ENCODE measurements around the gene LIG1.

LIG1 gene

DNA sequence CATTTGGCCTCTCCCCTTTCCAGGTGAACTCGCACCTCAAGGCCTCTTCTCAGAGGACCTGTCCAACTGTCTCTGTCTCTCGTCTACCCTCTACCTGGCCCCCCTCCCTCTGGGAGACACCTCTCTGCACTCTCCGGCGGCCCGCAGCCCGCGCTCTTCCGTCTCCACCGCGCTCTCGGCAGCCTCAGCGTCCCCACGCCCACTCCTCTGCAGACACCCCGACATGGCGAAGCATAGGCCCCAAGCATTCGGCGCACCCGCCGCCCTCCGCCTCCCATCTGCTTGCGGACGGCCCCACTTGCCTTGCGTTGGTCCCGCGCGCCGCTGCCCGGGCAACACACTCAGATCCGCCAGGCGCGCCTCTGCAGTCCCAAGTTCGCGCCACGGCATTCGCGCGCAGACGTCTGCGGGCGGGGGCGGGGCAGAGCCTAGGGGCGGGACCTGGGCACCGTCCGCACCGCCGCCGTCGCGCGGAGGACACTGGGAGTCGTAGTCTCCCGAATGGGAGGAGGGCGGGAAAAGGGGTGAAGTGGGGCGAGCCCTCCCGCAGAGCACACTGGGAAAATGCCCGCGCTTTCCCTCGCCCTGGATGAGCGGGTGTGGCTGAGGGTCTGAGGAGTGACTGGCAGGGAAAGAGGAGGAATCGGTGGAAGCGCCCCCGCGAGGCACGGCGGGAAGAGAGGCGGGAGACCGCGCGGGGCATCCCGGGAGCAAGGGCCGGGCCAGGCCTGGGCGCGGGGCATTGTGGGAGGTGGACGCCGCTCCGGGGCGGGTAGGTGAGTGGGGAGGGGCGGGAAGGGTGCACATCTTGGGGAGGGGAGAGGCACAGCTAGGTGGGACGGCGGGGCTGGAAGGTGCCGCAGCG is at the start of gene LIG1, which contains the start of gene ZSWIM9:
TSS of gene LIG1 (minus strand) at position 406 of the 865 bp plus-strand sequence. CDS start 4,778 bp downstream, outside the sequence.
TSS of gene ZSWIM9 (plus strand) at position 742 of the 865 bp plus-strand sequence. CDS start 1,123 bp downstream, outside the sequence.
- Histone ChIP-seq H3K27ac (ENCODE audit: low read length) (peak within 1 kb of the TSS; percentile 98), H3K4me1 (ENCODE audit: insufficient read depth, low read length) (peaks cover 4% of the 10 kb centered on the region; the same call in 1 of the 2 replicates), H3K36me3 (ENCODE audit: insufficient read depth, low read depth, low read length) (peaks cover 22% of the 10 kb centered on the region), H3K9me3 (ENCODE audit: insufficient read depth, low read depth, low read length) (no peaks in the 10 kb centered on the region), H3K27me3 (ENCODE audit: insufficient read depth, low read length) (no peaks in the 10 kb centered on the region), H3K9ac (ENCODE audit: low read depth, low read length) (peak within 1 kb of the TSS; percentile 88), H3K4me3 (ENCODE audit: low read length) (peak within 1 kb of the TSS; percentile 85)

DNA sequence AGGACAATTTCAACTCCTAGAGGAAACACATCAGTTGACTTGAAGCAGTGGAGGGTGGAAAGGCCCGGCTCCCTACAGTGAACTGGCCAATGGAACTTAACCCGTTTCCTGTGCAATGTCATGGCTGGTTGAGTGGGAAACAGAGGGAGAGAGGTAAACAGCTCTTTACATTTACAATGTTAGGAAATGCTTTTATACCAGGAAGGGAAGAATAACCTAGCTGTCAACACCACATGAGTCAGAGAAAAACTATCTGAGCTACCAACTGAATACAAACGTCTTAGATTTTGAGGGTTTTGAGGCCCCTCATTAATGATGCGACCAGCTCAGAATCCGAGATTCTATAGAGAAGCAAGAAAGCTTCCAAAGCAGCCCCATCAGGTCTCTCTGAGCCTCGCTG is 48.9 kb upstream of the LIG1 start:
- no peak overlapping the region for H3K9ac ChIP-seq (ENCODE audit: low read depth, low read length)
- H3K27ac ChIP-seq (ENCODE audit: low read length) = no peak overlapping the region
- no peaks in the 10 kb centered on the region for H3K4me1 ChIP-seq (ENCODE audit: insufficient read depth, low read length)
- H3K36me3 ChIP-seq (ENCODE audit: insufficient read depth, low read depth, low read length) = no peaks in the 10 kb centered on the region
- no peaks in the 10 kb centered on the region for H3K9me3 ChIP-seq (ENCODE audit: insufficient read depth, low read depth, low read length)
- no peak overlapping the region for H3K4me3 ChIP-seq (ENCODE audit: low read length)
- no peaks in the 10 kb centered on the region for H3K27me3 ChIP-seq (ENCODE audit: insufficient read depth, low read length)

DNA sequence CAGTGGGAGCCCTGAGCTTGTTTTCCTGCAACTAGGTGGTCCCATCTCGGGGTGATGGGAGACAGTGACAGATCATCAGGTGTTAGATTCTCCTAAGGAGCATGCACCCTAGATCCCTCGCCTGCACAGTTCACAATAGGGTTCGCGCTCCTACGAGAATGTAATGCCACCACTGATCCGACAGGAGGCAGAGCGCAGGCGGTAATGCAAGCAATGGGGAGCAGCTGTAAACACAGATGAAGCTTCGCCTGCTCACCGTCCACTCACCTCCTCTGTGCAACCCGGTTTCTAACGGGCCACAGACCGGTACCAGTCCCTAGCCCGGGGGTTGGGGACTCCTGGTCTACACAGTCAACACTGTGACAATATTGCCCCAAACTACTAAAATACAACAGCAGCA is 46.8 kb upstream of the LIG1 start:
- Histone ChIP-seq H3K9me3 (ENCODE audit: insufficient read depth, low read depth, low read length) (no peaks in the 10 kb centered on the region), H3K27ac (ENCODE audit: low read length) (no peak overlapping the region), H3K36me3 (ENCODE audit: insufficient read depth, low read depth, low read length) (no peaks in the 10 kb centered on the region), H3K4me1 (ENCODE audit: insufficient read depth, low read length) (no peaks in the 10 kb centered on the region), H3K9ac (ENCODE audit: low read depth, low read length) (no peak overlapping the region), H3K27me3 (ENCODE audit: insufficient read depth, low read length) (no peaks in the 10 kb centered on the region), H3K4me3 (ENCODE audit: low read length) (no peak overlapping the region)

DNA sequence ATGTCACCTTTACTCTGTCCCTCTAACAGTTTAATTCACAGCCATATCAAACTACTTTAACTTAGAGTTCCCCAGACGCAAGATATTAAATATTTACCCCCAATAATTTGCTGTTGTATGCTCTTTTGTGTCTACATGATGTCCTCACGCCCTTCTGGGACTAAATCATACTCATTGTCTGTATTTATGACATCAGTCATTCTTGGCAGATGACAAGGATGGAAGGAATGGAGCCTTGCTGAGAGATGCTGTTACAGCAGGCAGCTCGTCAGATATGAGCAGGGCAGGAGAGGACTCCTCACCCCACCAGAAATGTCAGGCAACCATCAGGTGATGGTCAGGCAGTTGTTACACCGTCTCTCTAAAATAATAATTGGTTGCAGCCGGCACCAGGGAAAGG is 43.8 kb upstream of the LIG1 start:
- Histone ChIP-seq H3K27me3 (ENCODE audit: insufficient read depth, low read length) (no peaks in the 10 kb centered on the region), H3K4me3 (ENCODE audit: low read length) (no peak overlapping the region), H3K27ac (ENCODE audit: low read length) (no peak overlapping the region), H3K4me1 (ENCODE audit: insufficient read depth, low read length) (no peaks in the 10 kb centered on the region), H3K36me3 (ENCODE audit: insufficient read depth, low read depth, low read length) (no peaks in the 10 kb centered on the region), H3K9ac (ENCODE audit: low read depth, low read length) (no peak overlapping the region), H3K9me3 (ENCODE audit: insufficient read depth, low read depth, low read length) (no peaks in the 10 kb centered on the region)

DNA sequence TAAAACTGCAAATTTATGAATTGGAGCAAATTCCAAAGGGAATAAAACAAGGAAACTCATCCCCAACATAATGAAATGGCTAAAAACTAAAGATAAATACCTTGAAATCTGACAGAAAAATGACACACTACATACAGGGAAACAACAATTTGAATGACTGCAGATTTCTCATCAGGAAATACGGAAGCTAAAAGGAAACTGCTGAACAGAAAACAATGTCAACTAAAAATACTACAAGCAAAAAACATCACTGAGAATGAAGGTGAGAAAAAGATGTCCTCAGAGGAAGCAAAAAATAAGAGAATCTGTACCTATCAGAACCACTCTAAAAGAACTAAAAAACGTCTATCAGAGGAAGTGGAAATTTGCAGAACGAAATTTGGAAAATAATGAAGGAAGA is 39.9 kb upstream of the LIG1 start:
- Histone ChIP-seq H3K9ac (ENCODE audit: low read depth, low read length) (no peak overlapping the region), H3K36me3 (ENCODE audit: insufficient read depth, low read depth, low read length) (no peaks in the 10 kb centered on the region), H3K27ac (ENCODE audit: low read length) (no peak overlapping the region), H3K4me1 (ENCODE audit: insufficient read depth, low read length) (no peaks in the 10 kb centered on the region), H3K4me3 (ENCODE audit: low read length) (no peak overlapping the region), H3K9me3 (ENCODE audit: insufficient read depth, low read depth, low read length) (no peaks in the 10 kb centered on the region), H3K27me3 (ENCODE audit: insufficient read depth, low read length) (no peaks in the 10 kb centered on the region; the same call in 1 of the 2 replicates)

DNA sequence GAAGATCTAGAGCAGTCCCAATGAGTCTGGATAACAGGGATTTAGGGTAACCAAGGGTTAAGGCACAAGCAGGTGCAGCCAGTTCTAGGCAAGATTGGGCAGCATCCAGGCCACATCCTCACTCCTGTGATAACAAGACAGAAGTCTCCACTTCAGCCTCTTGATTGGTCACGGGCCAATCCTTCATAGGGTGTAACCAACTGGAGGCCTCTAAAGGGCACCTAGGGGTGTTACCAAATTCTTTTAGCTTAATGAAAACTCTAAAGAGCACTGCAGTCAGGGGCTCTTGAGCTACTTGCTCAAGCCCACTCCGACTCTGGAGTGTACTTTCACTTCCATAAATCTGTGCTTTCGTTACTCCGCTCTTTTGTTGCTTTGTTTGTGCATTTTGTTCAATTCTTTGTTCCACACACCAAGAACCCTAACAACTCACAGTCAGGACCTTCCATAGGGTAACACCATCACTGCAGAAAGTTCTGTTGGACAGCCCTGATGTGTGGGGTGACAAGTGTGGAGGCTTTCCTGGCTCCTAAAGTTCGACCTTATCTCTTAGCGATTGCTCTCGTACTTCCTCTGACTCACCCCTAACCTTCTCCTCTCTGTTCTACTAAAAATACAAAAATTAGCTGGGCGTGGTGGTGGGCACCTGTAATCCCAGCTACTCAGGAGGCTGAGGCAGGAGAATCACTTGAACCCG is 36.4 kb upstream of the LIG1 start:
- H3K9me3 ChIP-seq (ENCODE audit: insufficient read depth, low read depth, low read length) = no peaks in the 10 kb centered on the region
- no peak overlapping the region for H3K4me3 ChIP-seq (ENCODE audit: low read length)
- no peak overlapping the region for H3K9ac ChIP-seq (ENCODE audit: low read depth, low read length)
- H3K36me3 ChIP-seq (ENCODE audit: insufficient read depth, low read depth, low read length) = no peaks in the 10 kb centered on the region
- peaks cover 5% of the 10 kb centered on the region; the same call in 1 of the 2 replicates for H3K4me1 ChIP-seq (ENCODE audit: insufficient read depth, low read length)
- no peak overlapping the region for H3K27ac ChIP-seq (ENCODE audit: low read length)
- H3K27me3 ChIP-seq (ENCODE audit: insufficient read depth, low read length) = no peaks in the 10 kb centered on the region; the same call in 1 of the 2 replicates

DNA sequence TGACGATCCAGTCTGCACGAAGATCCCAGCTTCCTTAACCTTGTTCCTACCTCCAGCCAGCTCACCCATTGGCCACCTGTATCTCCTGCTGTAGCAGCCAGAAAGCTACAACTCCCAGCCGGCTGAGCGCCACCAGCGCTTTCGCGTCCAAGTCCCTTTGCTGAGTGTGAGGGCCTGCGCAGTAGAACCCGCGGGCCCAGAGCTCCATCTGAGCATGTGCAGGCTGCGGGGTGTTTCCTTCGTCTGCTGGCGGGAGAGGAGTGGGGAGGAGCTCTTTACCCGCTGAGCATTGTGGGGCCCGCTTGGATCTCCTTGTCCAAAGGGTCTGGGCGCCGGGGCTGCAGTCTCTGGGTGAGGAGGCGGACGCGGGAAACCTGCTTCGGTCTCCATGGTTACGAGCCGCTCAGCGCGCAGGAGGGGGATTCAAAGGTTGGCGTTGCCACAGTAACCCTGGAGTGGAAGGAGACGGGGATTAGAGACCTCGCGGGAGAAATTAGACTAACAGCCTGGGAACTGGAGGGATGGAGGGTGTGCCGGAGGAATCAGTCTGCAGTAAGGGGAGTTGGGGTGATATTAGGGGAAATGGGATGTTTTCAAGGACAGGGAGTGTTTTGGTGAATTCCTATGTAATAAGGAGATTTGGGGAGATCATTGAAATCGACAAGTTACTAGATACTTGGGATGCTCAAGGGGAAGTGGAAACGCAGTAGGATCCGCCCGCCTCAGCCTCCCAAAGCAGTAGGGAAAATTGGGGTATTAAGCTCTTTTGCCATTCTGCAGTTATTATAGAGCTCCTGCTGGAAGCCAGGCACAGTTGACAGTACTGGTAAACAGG is 33.9 kb upstream of the LIG1 start:
- Histone ChIP-seq H3K9ac (ENCODE audit: low read depth, low read length) (peak overlapping the region; percentile 80; the same call in 1 of the 2 replicates), H3K4me3 (ENCODE audit: low read length) (peak overlapping the region; percentile 75), H3K36me3 (ENCODE audit: insufficient read depth, low read depth, low read length) (no peaks in the 10 kb centered on the region), H3K27ac (ENCODE audit: low read length) (peak overlapping the region; percentile 5), H3K27me3 (ENCODE audit: insufficient read depth, low read length) (no peaks in the 10 kb centered on the region; the same call in 1 of the 2 replicates), H3K9me3 (ENCODE audit: insufficient read depth, low read depth, low read length) (no peaks in the 10 kb centered on the region), H3K4me1 (ENCODE audit: insufficient read depth, low read length) (peaks cover 5% of the 10 kb centered on the region; the same call in 1 of the 2 replicates)

DNA sequence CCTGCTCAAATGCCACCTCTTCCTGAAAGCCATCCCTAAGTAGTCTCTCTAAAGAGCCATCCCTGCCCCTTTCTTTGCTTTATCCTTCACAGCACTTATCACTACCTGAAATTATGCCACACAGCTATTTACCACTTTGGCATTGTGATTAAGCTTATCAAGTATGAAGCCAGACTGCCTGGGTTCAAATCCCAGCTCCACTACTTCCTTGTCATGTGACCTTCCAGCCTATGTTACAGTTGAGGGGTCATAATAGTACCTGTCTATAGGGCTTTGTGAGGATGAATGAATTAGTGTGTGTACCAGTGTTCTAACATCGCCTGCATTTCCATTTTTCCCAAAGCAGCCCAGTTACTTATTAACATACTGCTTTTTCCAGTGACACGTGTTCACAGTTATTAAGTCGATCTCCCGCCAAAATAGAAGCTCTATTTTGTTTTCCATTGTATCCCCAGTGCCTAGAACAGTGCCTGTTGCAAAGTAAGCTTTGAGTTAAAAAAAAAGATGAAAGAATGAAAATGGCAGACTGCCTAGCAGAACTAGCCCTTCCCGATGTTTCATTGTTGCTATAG is 33.2 kb upstream of the LIG1 start:
- Histone ChIP-seq H3K27me3 (ENCODE audit: insufficient read depth, low read length) (no peaks in the 10 kb centered on the region; the same call in 1 of the 2 replicates), H3K9ac (ENCODE audit: low read depth, low read length) (peak overlapping the region; percentile 62; the same call in 1 of the 2 replicates), H3K9me3 (ENCODE audit: insufficient read depth, low read depth, low read length) (no peaks in the 10 kb centered on the region), H3K4me3 (ENCODE audit: low read length) (peak overlapping the region; percentile 67), H3K4me1 (ENCODE audit: insufficient read depth, low read length) (peaks cover 5% of the 10 kb centered on the region; the same call in 1 of the 2 replicates), H3K27ac (ENCODE audit: low read length) (peak overlapping the region; percentile 5), H3K36me3 (ENCODE audit: insufficient read depth, low read depth, low read length) (no peaks in the 10 kb centered on the region)

DNA sequence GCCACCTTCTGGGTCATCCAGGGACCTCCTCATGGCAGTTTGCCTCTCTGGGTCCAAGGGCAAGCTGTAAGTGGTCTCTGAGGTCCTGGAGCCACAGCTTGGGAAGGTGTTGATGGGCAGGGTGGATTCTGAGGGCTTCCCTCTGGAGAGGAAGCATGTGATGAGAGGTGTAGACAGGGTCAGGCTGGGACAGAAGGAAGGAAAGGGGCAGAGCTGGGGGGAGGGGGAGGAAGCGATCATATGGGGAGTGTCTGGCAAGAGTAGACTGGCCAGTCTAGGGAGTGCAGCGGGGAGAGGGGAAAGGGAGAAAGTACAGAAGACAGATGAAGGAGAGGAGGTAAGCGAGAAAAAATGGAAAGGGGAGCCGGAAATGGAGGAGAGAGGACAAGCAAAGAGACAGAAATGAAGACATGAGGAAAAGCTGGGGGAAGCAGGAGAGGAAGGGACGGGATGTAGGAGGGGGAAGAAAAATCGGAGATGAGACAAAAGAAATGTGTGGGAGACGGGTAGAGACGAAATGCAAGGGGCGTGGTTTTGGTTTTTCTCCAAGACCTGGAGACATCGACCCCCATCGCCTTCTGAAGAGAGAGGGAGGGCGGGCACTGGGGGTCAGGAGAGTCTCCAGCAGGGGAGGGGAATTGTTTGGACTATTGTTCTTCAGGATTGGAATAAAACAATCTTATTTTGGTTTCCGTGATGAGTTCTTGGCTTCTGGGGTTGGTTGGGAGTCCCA is 27.0 kb upstream of the LIG1 start:
- H3K27ac ChIP-seq (ENCODE audit: low read length) = no peak overlapping the region
- H3K9ac ChIP-seq (ENCODE audit: low read depth, low read length) = no peak overlapping the region
- no peaks in the 10 kb centered on the region for H3K27me3 ChIP-seq (ENCODE audit: insufficient read depth, low read length)

DNA sequence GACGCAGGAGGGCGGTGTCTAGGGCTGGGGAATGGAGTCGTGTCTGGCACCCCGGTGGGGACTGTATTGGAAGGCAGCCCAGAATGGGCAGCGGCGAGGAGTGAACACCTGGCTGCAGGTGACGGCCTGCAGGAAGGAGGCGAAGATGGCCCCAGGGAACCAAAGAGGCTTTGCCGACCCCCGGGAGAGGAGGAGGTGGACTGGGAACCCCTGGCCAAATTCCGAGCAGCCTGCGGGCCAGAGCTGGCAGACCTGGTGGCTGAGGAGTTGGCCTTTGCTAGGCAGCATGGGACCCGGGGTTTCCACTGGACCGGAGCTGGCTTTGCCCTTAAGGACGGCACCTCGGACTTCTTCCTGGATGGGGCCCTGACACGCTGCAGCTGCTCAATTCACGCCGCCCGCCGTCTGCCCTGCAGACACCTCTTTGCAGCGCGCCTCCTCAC is 26.2 kb upstream of the LIG1 start:
- Histone ChIP-seq H3K27ac (ENCODE audit: low read length) (no peak overlapping the region), H3K4me1 (ENCODE audit: insufficient read depth, low read length) (no peaks in the 10 kb centered on the region), H3K4me3 (ENCODE audit: low read length) (no peak overlapping the region), H3K9ac (ENCODE audit: low read depth, low read length) (no peak overlapping the region), H3K27me3 (ENCODE audit: insufficient read depth, low read length) (no peaks in the 10 kb centered on the region), H3K36me3 (ENCODE audit: insufficient read depth, low read depth, low read length) (no peaks in the 10 kb centered on the region), H3K9me3 (ENCODE audit: insufficient read depth, low read depth, low read length) (no peaks in the 10 kb centered on the region)

More for the DNA sequence above, 27.0 kb upstream of the LIG1 start:
- Histone ChIP-seq H3K9me3 (ENCODE audit: insufficient read depth, low read depth, low read length) (no peaks in the 10 kb centered on the region), H3K4me1 (ENCODE audit: insufficient read depth, low read length) (no peaks in the 10 kb centered on the region), H3K4me3 (ENCODE audit: low read length) (no peak overlapping the region), H3K36me3 (ENCODE audit: insufficient read depth, low read depth, low read length) (no peaks in the 10 kb centered on the region)

Data from iPS-20b (cell line).